ENCODE measurements around the gene KRTAP5-8. TPM values are rescaled to one million over a fixed set of nuclear protein-coding genes. Genes with fewer than 3 reads are reported as not detected.

The KRTAP5-8 gene
- total RNA-seq, 1 donor from 2014 or later: 0.25 TPM

DNA sequence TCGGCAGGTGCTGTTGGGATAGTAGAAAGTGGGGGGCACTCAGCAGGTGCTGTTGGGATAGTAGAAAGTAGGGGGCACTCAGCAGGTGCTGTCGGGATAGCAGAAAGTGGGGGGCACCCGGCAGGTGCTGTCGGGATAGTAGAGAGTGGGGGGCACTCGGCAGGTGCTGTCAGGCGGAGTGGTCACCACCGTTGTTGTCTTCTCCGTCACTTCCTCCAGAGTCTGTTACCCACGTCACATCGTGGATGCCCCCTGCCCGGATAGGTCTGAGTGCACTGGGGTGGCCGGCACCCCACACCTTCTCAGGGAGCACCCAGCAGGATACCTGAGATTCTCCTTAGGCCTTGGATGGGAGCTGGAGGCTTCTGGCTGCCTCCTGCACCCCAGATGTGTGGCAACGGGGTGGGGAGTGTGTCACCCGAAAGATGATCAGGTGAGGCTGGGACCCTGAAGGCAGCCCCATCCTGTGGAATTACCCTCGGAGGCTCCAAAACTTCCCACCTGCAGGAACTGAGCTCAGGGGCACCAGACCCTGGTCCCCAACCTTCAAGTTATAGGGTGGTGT is 34.9 kb upstream of the KRTAP5-8 start:
- DNase-seq (ENCODE audit: low spot score in 2 of 2, unreplicated experiment in 2 of 2): peak in 1 of 2 experiments; percentile 31
- Mint-ChIP-seq H3K4me1 (peaks cover 7% of the 10 kb centered on the region), H3K27ac (no peak overlapping the region), H3K9me3 (peaks cover 12% of the 10 kb centered on the region), H3K27me3 (ENCODE audit: low read depth) (no peaks in the 10 kb centered on the region), H3K4me3 (no peak overlapping the region), H3K36me3 (peaks cover 31% of the 10 kb centered on the region)
- TF ChIP-seq, protein P1, sequence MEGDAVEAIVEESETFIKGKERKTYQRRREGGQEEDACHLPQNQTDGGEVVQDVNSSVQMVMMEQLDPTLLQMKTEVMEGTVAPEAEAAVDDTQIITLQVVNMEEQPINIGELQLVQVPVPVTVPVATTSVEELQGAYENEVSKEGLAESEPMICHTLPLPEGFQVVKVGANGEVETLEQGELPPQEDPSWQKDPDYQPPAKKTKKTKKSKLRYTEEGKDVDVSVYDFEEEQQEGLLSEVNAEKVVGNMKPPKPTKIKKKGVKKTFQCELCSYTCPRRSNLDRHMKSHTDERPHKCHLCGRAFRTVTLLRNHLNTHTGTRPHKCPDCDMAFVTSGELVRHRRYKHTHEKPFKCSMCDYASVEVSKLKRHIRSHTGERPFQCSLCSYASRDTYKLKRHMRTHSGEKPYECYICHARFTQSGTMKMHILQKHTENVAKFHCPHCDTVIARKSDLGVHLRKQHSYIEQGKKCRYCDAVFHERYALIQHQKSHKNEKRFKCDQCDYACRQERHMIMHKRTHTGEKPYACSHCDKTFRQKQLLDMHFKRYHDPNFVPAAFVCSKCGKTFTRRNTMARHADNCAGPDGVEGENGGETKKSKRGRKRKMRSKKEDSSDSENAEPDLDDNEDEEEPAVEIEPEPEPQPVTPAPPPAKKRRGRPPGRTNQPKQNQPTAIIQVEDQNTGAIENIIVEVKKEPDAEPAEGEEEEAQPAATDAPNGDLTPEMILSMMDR (IDR thresholded peaks at IDR 0.05; ENCODE audit: unreplicated experiment): no peak

DNA sequence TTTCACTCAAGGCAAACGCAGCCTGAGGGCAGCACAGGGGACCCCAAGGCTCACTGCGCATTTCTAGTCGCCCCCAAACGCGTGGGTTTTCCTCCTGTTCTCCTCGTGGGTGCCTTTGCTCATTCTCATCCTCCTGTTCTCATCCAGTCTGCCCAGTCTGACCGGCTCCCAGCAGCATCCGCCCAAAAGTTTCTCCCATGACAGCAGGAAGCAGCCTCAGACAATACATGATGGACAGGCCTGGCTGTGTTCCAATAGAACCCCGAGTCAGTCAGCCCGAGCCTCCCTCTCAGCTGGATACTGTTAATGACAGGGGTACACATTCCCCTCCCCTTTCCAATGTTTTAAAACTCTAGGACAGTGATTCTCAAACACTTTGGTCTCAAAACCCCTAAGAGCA is 33.3 kb upstream of the KRTAP5-8 start:
- no peak overlapping the region for H3K4me3 Mint-ChIP-seq
- H3K9me3 Mint-ChIP-seq: peaks cover 27% of the 10 kb centered on the region
- TF ChIP-seq, protein P1 (IDR thresholded peaks at IDR 0.05; ENCODE audit: unreplicated experiment): no peak
- peaks cover 7% of the 10 kb centered on the region for H3K4me1 Mint-ChIP-seq
- no peaks in the 10 kb centered on the region for H3K27me3 Mint-ChIP-seq (ENCODE audit: low read depth)
- peak overlapping the region; percentile 45 for H3K27ac Mint-ChIP-seq
- H3K36me3 Mint-ChIP-seq: peaks cover 33% of the 10 kb centered on the region
- peak in 1 of 2 experiments; percentile 37 for DNase-seq (ENCODE audit: low spot score in 2 of 2, unreplicated experiment in 2 of 2)

DNA sequence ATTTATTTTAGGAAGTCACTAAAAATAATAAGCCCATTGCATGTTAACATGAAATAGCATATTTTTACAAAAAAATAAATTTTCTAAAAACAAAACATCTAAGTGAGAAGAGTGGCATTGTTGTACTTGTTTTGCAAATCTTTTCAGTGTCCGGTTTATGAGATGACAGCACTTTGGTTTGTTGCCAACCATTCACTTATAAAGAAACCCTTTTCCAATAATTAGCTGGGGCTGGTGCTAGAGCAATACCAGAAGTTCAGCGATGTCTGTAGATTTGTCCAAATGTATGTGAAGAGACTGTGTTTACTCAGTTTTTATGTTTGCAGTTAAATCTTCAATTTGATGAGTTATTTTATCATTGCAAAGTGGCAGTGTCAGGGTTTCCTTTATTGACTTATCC is 32.8 kb upstream of the KRTAP5-8 start:
- Mint-ChIP-seq H3K27ac (no peak overlapping the region), H3K4me3 (no peak overlapping the region), H3K4me1 (peaks cover 7% of the 10 kb centered on the region), H3K27me3 (ENCODE audit: low read depth) (no peaks in the 10 kb centered on the region), H3K9me3 (peaks cover 32% of the 10 kb centered on the region), H3K36me3 (peaks cover 37% of the 10 kb centered on the region)
- TF ChIP-seq, protein P1 (IDR thresholded peaks at IDR 0.05; ENCODE audit: unreplicated experiment): no peak
- DNase-seq (ENCODE audit: low spot score in 2 of 2, unreplicated experiment in 2 of 2): no peak

DNA sequence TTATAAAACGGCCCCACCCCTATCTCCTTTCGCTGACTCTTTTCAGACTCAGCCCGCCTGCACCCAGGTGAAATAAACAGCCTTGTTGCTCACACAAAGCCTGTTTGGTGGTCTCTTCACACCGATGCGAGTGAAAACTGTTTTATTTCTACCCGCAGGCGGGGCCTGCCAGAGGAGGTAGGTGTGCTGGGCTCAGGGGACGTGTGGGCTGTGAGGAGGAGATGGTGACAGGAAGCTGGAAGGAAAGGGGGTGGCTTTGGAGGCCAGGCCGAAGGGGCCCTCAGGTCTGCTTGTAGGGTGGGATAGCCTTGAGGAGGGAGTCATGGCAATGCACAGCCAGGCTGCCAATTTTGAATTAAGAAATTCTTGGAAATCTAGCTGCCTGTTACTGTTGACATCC is 32.0 kb upstream of the KRTAP5-8 start:
- Mint-ChIP-seq H3K27me3 (ENCODE audit: low read depth) (no peaks in the 10 kb centered on the region), H3K4me1 (peaks cover 7% of the 10 kb centered on the region), H3K27ac (no peak overlapping the region), H3K4me3 (no peak overlapping the region), H3K9me3 (peaks cover 36% of the 10 kb centered on the region), H3K36me3 (peaks cover 37% of the 10 kb centered on the region)
- DNase-seq (ENCODE audit: low spot score in 2 of 2, unreplicated experiment in 2 of 2): peak in 1 of 2 experiments; percentile 6
- TF ChIP-seq, protein P1 (IDR thresholded peaks at IDR 0.05; ENCODE audit: unreplicated experiment): no peak

DNA sequence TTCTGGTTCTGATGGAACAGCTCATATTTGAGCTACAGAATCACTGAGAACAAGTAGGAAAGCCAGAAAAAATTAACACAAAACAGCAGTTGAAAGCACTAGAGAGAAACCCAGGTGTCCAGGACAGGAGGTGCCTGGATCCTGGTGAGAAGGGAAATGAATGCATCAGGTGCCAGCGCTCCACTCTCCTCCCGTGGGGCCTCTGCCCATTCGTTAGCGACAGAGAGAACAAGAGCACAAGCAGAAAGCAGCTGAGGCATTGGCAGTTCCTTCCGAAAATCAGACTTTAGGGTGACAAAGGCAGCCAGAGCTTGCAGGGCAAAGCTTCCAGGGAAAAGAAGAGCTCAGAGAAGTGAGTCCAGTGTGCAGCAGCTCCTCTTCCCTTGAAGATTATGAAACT is 30.7 kb upstream of the KRTAP5-8 start:
- Mint-ChIP-seq H3K4me1 (peaks cover 7% of the 10 kb centered on the region), H3K9me3 (peaks cover 37% of the 10 kb centered on the region), H3K36me3 (peaks cover 37% of the 10 kb centered on the region), H3K27ac (no peak overlapping the region), H3K27me3 (ENCODE audit: low read depth) (no peaks in the 10 kb centered on the region), H3K4me3 (no peak overlapping the region)
- TF ChIP-seq, protein P1 (IDR thresholded peaks at IDR 0.05; ENCODE audit: unreplicated experiment): no peak
- DNase-seq (ENCODE audit: low spot score in 2 of 2, unreplicated experiment in 2 of 2): no peak
